ENCODE results near the gene CFAP74. TPM values are rescaled to one million over a fixed set of nuclear protein-coding genes. Genes with fewer than 3 reads are reported as not detected.
A peak's percentile ranks its signal among the peaks of the same experiment; 100 is the strongest.

CFAP74 gene
- total and polyA plus RNA-seq, 9 of the 15 experiments (the other 6 are each of a cell fraction or from before 2014, with no cell fraction given) = 0.03 to 0.15 (median 0.05) TPM; not detected in 6

DNA sequence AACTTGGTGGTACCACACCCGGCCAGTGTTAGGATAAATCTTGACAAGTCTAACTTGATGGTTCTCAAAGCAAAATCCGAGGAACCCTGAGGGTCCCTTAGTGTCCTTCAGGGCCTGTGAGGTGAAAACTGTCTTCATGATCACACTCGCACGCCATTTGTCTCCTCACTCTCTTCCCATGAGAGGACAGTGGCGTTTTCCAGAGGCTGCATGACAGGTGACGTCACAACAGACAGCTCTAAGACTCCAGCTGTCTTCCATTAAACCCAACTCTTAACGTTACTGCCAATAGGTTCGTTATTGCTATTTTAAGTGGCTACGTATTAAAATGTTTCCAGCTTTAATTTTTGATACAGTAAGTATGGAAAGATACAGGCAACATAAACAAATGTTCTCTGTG lies 13.8 kb downstream of the CFAP74 start (continued):
- TF ChIP-seq MAZ (CRISPR knock-in tag; conservative IDR thresholded peaks at IDR 0.05 in 1 of 2, IDR thresholded peaks at IDR 0.05 in 1 of 2) = no peak
- no peak for TF ChIP-seq MED1 (CRISPR knock-in tag; IDR thresholded peaks at IDR 0.05; ENCODE audit: borderline replicate concordance)
- TF ChIP-seq JUN (IDR thresholded peaks at IDR 0.05; ENCODE audit: borderline replicate concordance, low read depth, low read length) = no peak
- TF ChIP-seq JUN (CRISPR knock-in tag; IDR thresholded peaks at IDR 0.05; ENCODE audit: borderline replicate concordance) = no peak
- TF ChIP-seq GTF2E2 (tag; IDR thresholded peaks at IDR 0.05) = no peak
- no peak for TF ChIP-seq HNRNPLL (IDR thresholded peaks at IDR 0.05; ENCODE audit: low read depth, low read length, poor library complexity, severe bottlenecking)
- TF ChIP-seq SOX6 (IDR thresholded peaks at IDR 0.05) = no peak
- TF ChIP-seq, protein P1, sequence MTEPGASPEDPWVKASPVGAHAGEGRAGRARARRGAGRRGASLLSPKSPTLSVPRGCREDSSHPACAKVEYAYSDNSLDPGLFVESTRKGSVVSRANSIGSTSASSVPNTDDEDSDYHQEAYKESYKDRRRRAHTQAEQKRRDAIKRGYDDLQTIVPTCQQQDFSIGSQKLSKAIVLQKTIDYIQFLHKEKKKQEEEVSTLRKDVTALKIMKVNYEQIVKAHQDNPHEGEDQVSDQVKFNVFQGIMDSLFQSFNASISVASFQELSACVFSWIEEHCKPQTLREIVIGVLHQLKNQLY (CRISPR knock-in tag; conservative IDR thresholded peaks at IDR 0.05) = no peak
- TF ChIP-seq HNRNPK (IDR thresholded peaks at IDR 0.05; ENCODE audit: low read depth, low read length, poor library complexity, severe bottlenecking) = no peak
- no peak for TF ChIP-seq NR2C2 (CRISPR knock-in tag; IDR thresholded peaks at IDR 0.05)
- TF ChIP-seq NR2C2 (tag; IDR thresholded peaks at IDR 0.05) = no peak
- TF ChIP-seq COPS2 (conservative IDR thresholded peaks at IDR 0.05) = no peak
- TF ChIP-seq, protein P2, sequence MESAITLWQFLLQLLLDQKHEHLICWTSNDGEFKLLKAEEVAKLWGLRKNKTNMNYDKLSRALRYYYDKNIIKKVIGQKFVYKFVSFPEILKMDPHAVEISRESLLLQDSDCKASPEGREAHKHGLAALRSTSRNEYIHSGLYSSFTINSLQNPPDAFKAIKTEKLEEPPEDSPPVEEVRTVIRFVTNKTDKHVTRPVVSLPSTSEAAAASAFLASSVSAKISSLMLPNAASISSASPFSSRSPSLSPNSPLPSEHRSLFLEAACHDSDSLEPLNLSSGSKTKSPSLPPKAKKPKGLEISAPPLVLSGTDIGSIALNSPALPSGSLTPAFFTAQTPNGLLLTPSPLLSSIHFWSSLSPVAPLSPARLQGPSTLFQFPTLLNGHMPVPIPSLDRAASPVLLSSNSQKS (CRISPR knock-in tag; IDR thresholded peaks at IDR 0.05) = no peak
- no peak for TF ChIP-seq CHD1 (IDR thresholded peaks at IDR 0.05; ENCODE audit: low read length)
- no peak for TF ChIP-seq ZSCAN29 (IDR thresholded peaks at IDR 0.05)
- TF ChIP-seq RREB1 (CRISPR knock-in tag; IDR thresholded peaks at IDR 0.05) = no peak
- 0 out of 2 replicates have a peak, but pooled peaks have one; percentile 30 for TF ChIP-seq NR1H2 (CRISPR knock-in tag; IDR thresholded peaks at IDR 0.05)
- TF ChIP-seq ZNF583 (CRISPR knock-in tag; IDR thresholded peaks at IDR 0.05) = no peak
- no peak for TF ChIP-seq SRSF3 (IDR thresholded peaks at IDR 0.05; ENCODE audit: insufficient read depth, low read length)
- TF ChIP-seq, protein P3, sequence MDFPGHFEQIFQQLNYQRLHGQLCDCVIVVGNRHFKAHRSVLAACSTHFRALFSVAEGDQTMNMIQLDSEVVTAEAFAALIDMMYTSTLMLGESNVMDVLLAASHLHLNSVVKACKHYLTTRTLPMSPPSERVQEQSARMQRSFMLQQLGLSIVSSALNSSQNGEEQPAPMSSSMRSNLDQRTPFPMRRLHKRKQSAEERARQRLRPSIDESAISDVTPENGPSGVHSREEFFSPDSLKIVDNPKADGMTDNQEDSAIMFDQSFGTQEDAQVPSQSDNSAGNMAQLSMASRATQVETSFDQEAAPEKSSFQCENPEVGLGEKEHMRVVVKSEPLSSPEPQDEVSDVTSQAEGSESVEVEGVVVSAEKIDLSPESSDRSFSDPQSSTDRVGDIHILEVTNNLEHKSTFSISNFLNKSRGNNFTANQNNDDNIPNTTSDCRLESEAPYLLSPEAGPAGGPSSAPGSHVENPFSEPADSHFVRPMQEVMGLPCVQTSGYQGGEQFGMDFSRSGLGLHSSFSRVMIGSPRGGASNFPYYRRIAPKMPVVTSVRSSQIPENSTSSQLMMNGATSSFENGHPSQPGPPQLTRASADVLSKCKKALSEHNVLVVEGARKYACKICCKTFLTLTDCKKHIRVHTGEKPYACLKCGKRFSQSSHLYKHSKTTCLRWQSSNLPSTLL (IDR thresholded peaks at IDR 0.05) = no peak
